Prostate gland (tissue), 2 donors: Measurements from ENCODE around the gene KIFC1. TPM values are rescaled to one million over a fixed set of nuclear protein-coding genes. Genes with fewer than 3 reads are reported as not detected.

Experiments
- DNase-seq: peaks from one replicate; pipeline ENCODE4 v3.0.0-alpha.2; 2019; ENCODE audit warnings: low spot score
- H3K27ac ChIP-seq, 2 donors: fragments of 200-600 bp; sonication (generic); 2 replicates each; pipeline ENCODE4 v1.5.1; 2017 to 2019
- H3K27me3 ChIP-seq: fragments of 200-600 bp; sonication (generic); replicated peaks from 2 replicates; pipeline ENCODE4 v1.5.1; 2019; ENCODE audit not compliant: insufficient read depth
- H3K36me3 ChIP-seq, 2 donors: fragments of 200-600 bp; sonication (generic); 1 replicate in 1 of 2; 2 replicates in 1 of 2; pipeline versions ENCODE4 v1.5.1 to v1.8.1; 2017 to 2019
- H3K4me1 ChIP-seq: fragments of 200-600 bp; sonication (generic); replicated peaks from 2 replicates; pipeline ENCODE4 v1.5.1; 2019
- H3K4me3 ChIP-seq, 2 donors: fragments of 200-600 bp; sonication (generic); 2 replicates each; pipeline ENCODE4 v1.5.1; 2017 to 2019
- H3K9me3 ChIP-seq: fragments of 200-600 bp; sonication (generic); 2 replicates; pipeline ENCODE4 v1.5.1; 2017
- CTCF ChIP-seq, 4 experiments: fragments of 200-600 bp in 2 of 4; fragments of 450-650 bp in 2 of 4; sonication (generic) in 2 of 4; IDR thresholded peaks; 1 replicate in 3 of 4; 2 replicates in 1 of 4; pipeline ENCODE4 v1.5.1; 2016 to 2019; ENCODE audit warnings: antibody characterized with exemption in 4 of 4, mild to moderate bottlenecking in 2 of 4, moderate library complexity in 2 of 4
- POLR2A ChIP-seq: fragments of 450-650 bp; IDR thresholded peaks from one replicate; pipeline ENCODE4 v1.6.1; 2016; ENCODE audit warnings: antibody characterized with exemption, mild to moderate bottlenecking
- POLR2AphosphoS5 ChIP-seq: sonication (generic); formaldehyde crosslinking; IDR thresholded peaks from one replicate; pipeline ENCODE4 v1.6.1; 2017; ENCODE audit warnings: antibody characterized with exemption
- WGBS: methylation state at CpG from one replicate; pipeline ENCODE4 v1.1.5; 2018; 5-methylcytosine and 5-hydroxymethylcytosine counted together
- intact Hi-C: fragments of 100-400 bp; cut with DNase I; formaldehyde crosslinking; loops from one replicate; pipeline ENCODE4 v1.14.2; 2022
- total RNA-seq, 2 donors: library from RNA; depleted of rRNA; stranded (reverse); fragments of >200 nt; gene quantifications; one replicate each; pipeline ENCODE4 v1.1.0, GENCODE V29; 2016

Gene KIFC1
- total RNA-seq, 2 donors from 2014 or later = 5.8 to 6.5 TPM

GRCh38 chr6:33424855-33425667 lies 33.4 kb downstream of the KIFC1 start:
- peak; percentile 57 for TF ChIP-seq POLR2A
- no peak for TF ChIP-seq POLR2AphosphoS5
- TF ChIP-seq CTCF (IDR thresholded peaks at IDR 0.05) = no peak
- H3K27ac ChIP-seq = peak overlapping the region; percentile 94 to 95
- no peak for DNase-seq
- H3K9me3 ChIP-seq = no peaks in the 10 kb centered on the region
- no peaks in the 10 kb centered on the region for H3K27me3 ChIP-seq
- intact Hi-C loops = loop anchor here (5.0 kb wide), 1 partner anchor 33 kb away; the partner anchor contains the start of gene KIFC1
- H3K36me3 ChIP-seq = no peaks in the 10 kb centered on the region
- peak overlapping the region; percentile 48 to 53 for H3K4me3 ChIP-seq
- 10% methylated on average over 12 of the region's 12 CpGs for WGBS
- peaks cover 4% of the 10 kb centered on the region for H3K4me1 ChIP-seq

- H3K4me3 ChIP-seq = peak overlapping the region; percentile 48 to 53
- peak overlapping the region; percentile 94 to 95 for H3K27ac ChIP-seq
- H3K27me3 ChIP-seq = no peaks in the 10 kb centered on the region
- WGBS = 1% methylated on average over 43 of the region's 43 CpGs
- DNase-seq = peak; percentile 85
- no peaks in the 10 kb centered on the region for H3K9me3 ChIP-seq
- no peak for TF ChIP-seq POLR2A
- peak; percentile 49 to 70 (median 62) for TF ChIP-seq CTCF (IDR thresholded peaks at IDR 0.05)
- TF ChIP-seq POLR2AphosphoS5 = peak; percentile 81
- H3K36me3 ChIP-seq = no peaks in the 10 kb centered on the region
- peaks cover 4% of the 10 kb centered on the region for H3K4me1 ChIP-seq
- intact Hi-C loops = loop anchor here (2.0 to 5.0 kb wide), 2 partner anchors 29 to 34 kb away; partner anchors contain the start of genes KIFC1 and ZBTB9
These were observed 34.3 kb downstream of the KIFC1 start for GRCh38 chr6:33425668-33426577.

GRCh38 chr6:33426590-33427511 lies 35.2 kb downstream of the KIFC1 start:
- Histone ChIP-seq H3K27ac (peak overlapping the region; percentile 94 to 95), H3K36me3 (no peaks in the 10 kb centered on the region), H3K9me3 (no peaks in the 10 kb centered on the region), H3K27me3 (no peaks in the 10 kb centered on the region), H3K4me3 (peak overlapping the region; percentile 44 to 53), H3K4me1 (peaks cover 4% of the 10 kb centered on the region)
- TF ChIP-seq POLR2A (no peak), CTCF (IDR thresholded peaks at IDR 0.05) (no peak), POLR2AphosphoS5 (no peak)
- DNase-seq = no peak
- intact Hi-C loops = loop anchor here (2.0 to 5.0 kb wide), 2 partner anchors 28 to 35 kb away; partner anchors contain the start of genes KIFC1 and ZBTB9
- 5% methylated on average over 12 of the region's 12 CpGs for WGBS

- TF ChIP-seq POLR2A (peak; percentile 25), CTCF (IDR thresholded peaks at IDR 0.05) (peak in 1 of 4 experiments; percentile 7), POLR2AphosphoS5 (no peak)
- intact Hi-C loops = loop anchor here (2.0 to 5.0 kb wide), 2 partner anchors 27 to 35 kb away; partner anchors contain the start of genes KIFC1 and ZBTB9
- peaks cover 4% of the 10 kb centered on the region for H3K4me1 ChIP-seq
- H3K27me3 ChIP-seq = no peaks in the 10 kb centered on the region
- peak overlapping the region; percentile 44 to 52 for H3K4me3 ChIP-seq
- peak; percentile 55 for DNase-seq
- peak overlapping the region; percentile 94 to 95 for H3K27ac ChIP-seq
- H3K9me3 ChIP-seq = no peaks in the 10 kb centered on the region
- H3K36me3 ChIP-seq = no peaks in the 10 kb centered on the region
- 0% methylated on average over 53 of the region's 79 CpGs for WGBS
These were observed 36.1 kb downstream of the KIFC1 start for GRCh38 chr6:33427585-33428223.
